Liver (tissue), 9 donors: ENCODE results near the gene ELOVL4. TPM values are rescaled to one million over a fixed set of nuclear protein-coding genes. Genes with fewer than 3 reads are reported as not detected.

ENCODE experiments used
- DNase-seq: peaks from one replicate; pipeline ENCODE4 v3.0.0-alpha.2; 2017; ENCODE audit warnings: low spot score
- H3K27ac ChIP-seq, 2 donors: one replicate each; pipeline ENCODE4 v1.7.0; 2013; ENCODE audit warnings: inconsistent platforms in 2 of 2, low read length in 2 of 2, control low read depth in 1 of 2, low read depth in 1 of 2, mild to moderate bottlenecking in 1 of 2
- H3K27me3 ChIP-seq, 4 donors: one replicate each; pipeline versions ENCODE4 v1.6.1 to v1.7.0; 2013; ENCODE audit warnings: low read length in 3 of 4, inconsistent platforms in 1 of 4, mild to moderate bottlenecking in 1 of 4, moderate library complexity in 1 of 4; ENCODE audit not compliant: control insufficient read depth in 4 of 4, insufficient read depth in 4 of 4
- H3K36me3 ChIP-seq, 4 donors: one replicate each; pipeline versions ENCODE4 v1.6.1 to v1.7.0; 2013; ENCODE audit warnings: low read length in 3 of 4, mild to moderate bottlenecking in 3 of 4, low read depth in 1 of 4, moderate library complexity in 1 of 4; ENCODE audit not compliant: control insufficient read depth in 4 of 4, insufficient read depth in 3 of 4
- H3K4me1 ChIP-seq, 4 donors: one replicate each; pipeline versions ENCODE4 v1.6.1 to v1.7.0; 2013; ENCODE audit warnings: low read length in 3 of 4, mild to moderate bottlenecking in 3 of 4, moderate library complexity in 1 of 4; ENCODE audit not compliant: control insufficient read depth in 4 of 4, insufficient read depth in 4 of 4
- H3K4me3 ChIP-seq, 3 donors: one replicate each; pipeline versions ENCODE4 v1.6.1 to v1.7.0; 2013; ENCODE audit warnings: low read length in 3 of 3, control low read depth in 1 of 3, low read depth in 1 of 3, mild to moderate bottlenecking in 1 of 3
- H3K9ac ChIP-seq, 2 donors: one replicate each; pipeline ENCODE4 v1.7.0; 2013; ENCODE audit warnings: low read length in 2 of 2, mild to moderate bottlenecking in 2 of 2, moderate library complexity in 2 of 2, control low read depth in 1 of 2, low read depth in 1 of 2
- H3K9me3 ChIP-seq, 4 donors: one replicate each; pipeline versions ENCODE4 v1.6.1 to v1.7.0; 2013; ENCODE audit warnings: low read length in 3 of 4; ENCODE audit not compliant: control insufficient read depth in 4 of 4
- ATF3 ChIP-seq: IDR thresholded peaks from 2 replicates; pipeline ENCODE4 v1.6.1; 2016; ENCODE audit warnings: antibody characterized with exemption
- FOXA1 ChIP-seq: IDR thresholded peaks from 2 replicates; pipeline ENCODE4 v1.6.1; 2016; ENCODE audit warnings: antibody characterized with exemption
- FOXA2 ChIP-seq: IDR thresholded peaks from 2 replicates; pipeline ENCODE4 v1.6.1; 2016; ENCODE audit warnings: antibody characterized with exemption
- GABPA ChIP-seq, 2 donors: IDR thresholded peaks in 1 of 2; conservative IDR thresholded peaks in 1 of 2; 2 replicates each; pipeline ENCODE4 v1.6.1; 2016; ENCODE audit warnings: antibody characterized with exemption in 2 of 2, mild to moderate bottlenecking in 1 of 2, moderate library complexity in 1 of 2
- HNF4A ChIP-seq, 2 donors: conservative IDR thresholded peaks; 2 replicates each; pipeline ENCODE4 v1.6.1; 2016; ENCODE audit warnings: antibody characterized with exemption in 2 of 2, mild to moderate bottlenecking in 2 of 2
- HNF4G ChIP-seq: IDR thresholded peaks from 2 replicates; pipeline ENCODE4 v1.6.1; 2016; ENCODE audit warnings: antibody characterized with exemption
- JUND ChIP-seq, 2 donors: IDR thresholded peaks; 2 replicates each; pipeline ENCODE4 v1.6.1; 2016; ENCODE audit warnings: antibody characterized with exemption in 2 of 2
- NR2F2 ChIP-seq: IDR thresholded peaks from 2 replicates; pipeline ENCODE4 v1.6.1; 2016; ENCODE audit warnings: antibody characterized with exemption
- REST ChIP-seq: IDR thresholded peaks from 2 replicates; pipeline ENCODE4 v1.6.1; 2016; ENCODE audit warnings: antibody characterized with exemption, mild to moderate bottlenecking
- RXRA ChIP-seq, 2 donors: IDR thresholded peaks; 2 replicates each; pipeline ENCODE4 v1.6.1; 2017 to 2018; ENCODE audit warnings: antibody characterized with exemption in 2 of 2, mild to moderate bottlenecking in 1 of 2
- SP1 ChIP-seq: IDR thresholded peaks from 2 replicates; pipeline ENCODE4 v1.6.1; 2018; ENCODE audit warnings: antibody characterized with exemption, mild to moderate bottlenecking
- YY1 ChIP-seq: IDR thresholded peaks from 2 replicates; pipeline ENCODE4 v1.6.1; 2016; ENCODE audit warnings: antibody characterized with exemption, mild to moderate bottlenecking
- ZBTB33 ChIP-seq: IDR thresholded peaks from 2 replicates; pipeline ENCODE4 v1.6.1; 2016; ENCODE audit warnings: antibody characterized with exemption
- WGBS: extraction: QIAGEN DNeasy Blood & Tissue Kit; methylation state at CpG from one replicate; pipeline ENCODE4 v1.1.7; 2013; 5-methylcytosine and 5-hydroxymethylcytosine counted together
- polyA plus RNA-seq, 2 donors: library from polyadenylated mRNA; stranded (reverse) in 1 of 2; unstranded in 1 of 2; fragments of 200-250 nt in 1 of 2; fragments of >200 nt in 1 of 2; fragmentation: Nextera tagmentation in 1 of 2; extraction: Ambion mirVana in 1 of 2; gene quantifications; one replicate each; pipeline versions ENCODE4 v1.2.1 to v1.2.3, GENCODE V29; 2013 to 2015
- total RNA-seq, 2 donors: library from RNA; depleted of rRNA; stranded (reverse); fragments of >200 nt; gene quantifications; one replicate each; pipeline ENCODE4 v1.2.3, GENCODE V29; 2014
- donor health status: healthy.
- donor health status: healthy.
- donor health status: healthy.
- donor health status: healthy.
- donor health status: healthy.

ELOVL4 gene
- total and polyA plus RNA-seq, 4 donors = 0.07 to 2.1 (median 0.09) TPM; not detected in 1

GRCh38 chr6:79927758-79928157 lies 19.6 kb downstream of the ELOVL4 start (continued):
- TF ChIP-seq NR2F2 = no peak

GRCh38 chr6:79923270-79923669 lies 24.1 kb downstream of the ELOVL4 start:
- H3K9me3 ChIP-seq = no peaks in the 10 kb centered on the region
- H3K27me3 ChIP-seq = no peaks in the 10 kb centered on the region
- no peak for TF ChIP-seq ZBTB33
- no peak for TF ChIP-seq RXRA (IDR thresholded peaks at IDR 0.05)
- no peak for TF ChIP-seq YY1
- no peak for TF ChIP-seq HNF4G
- TF ChIP-seq REST = no peak
- no peak for TF ChIP-seq HNF4A (conservative IDR thresholded peaks at IDR 0.05)
- no peak for TF ChIP-seq JUND (IDR thresholded peaks at IDR 0.05)

GRCh38 chr6:79922018-79922417 lies 25.3 kb downstream of the ELOVL4 start:
- Histone ChIP-seq H3K36me3 (no peaks in the 10 kb centered on the region), H3K9ac (no peak overlapping the region), H3K9me3 (no peaks in the 10 kb centered on the region), H3K4me3 (no peak overlapping the region), H3K27me3 (no peaks in the 10 kb centered on the region), H3K4me1 (no peaks in the 10 kb centered on the region), H3K27ac (no peak overlapping the region)
- 89% methylated on average over 1 of the region's 1 CpG for WGBS
- no peak for TF ChIP-seq SP1
- no peak for TF ChIP-seq GABPA (IDR thresholded peaks at IDR 0.05 in 1 of 2, conservative IDR thresholded peaks at IDR 0.05 in 1 of 2)
- no peak for TF ChIP-seq RXRA (IDR thresholded peaks at IDR 0.05)
- no peak for TF ChIP-seq FOXA2
- no peak for TF ChIP-seq NR2F2
- TF ChIP-seq ATF3 = no peak
- no peak for TF ChIP-seq JUND (IDR thresholded peaks at IDR 0.05)
- TF ChIP-seq FOXA1 = no peak
- no peak for TF ChIP-seq HNF4A (conservative IDR thresholded peaks at IDR 0.05)
- no peak for DNase-seq

More at GRCh38 chr6:79923270-79923669, 24.1 kb downstream of the ELOVL4 start:
- 93% methylated on average over 2 of the region's 2 CpGs for WGBS
- no peaks in the 10 kb centered on the region for H3K36me3 ChIP-seq
- no peak overlapping the region for H3K27ac ChIP-seq
- no peaks in the 10 kb centered on the region for H3K4me1 ChIP-seq
- no peak overlapping the region for H3K9ac ChIP-seq
- DNase-seq = no peak
- no peak overlapping the region for H3K4me3 ChIP-seq
